GM10847 (cell line): ENCODE measurements around the gene TMPRSS11E.

ENCODE experiments used
- POLR2A ChIP-seq: IDR thresholded peaks from 2 replicates; pipeline ENCODE4 v1.6.1; 2011; ENCODE audit not compliant: insufficient read length; ENCODE audit errors: extremely low read depth

TMPRSS11E gene

GRCh38 chr4:68460085-68460484 is 12.8 kb downstream of the TMPRSS11E start:
- no peak for TF ChIP-seq POLR2A

GRCh38 chr4:68461790-68462189 is 14.5 kb downstream of the TMPRSS11E start:
- TF ChIP-seq POLR2A: no peak

GRCh38 chr4:68462691-68463090 is 15.4 kb downstream of the TMPRSS11E start:
- no peak for TF ChIP-seq POLR2A

GRCh38 chr4:68463796-68464195 is 16.5 kb downstream of the TMPRSS11E start:
- no peak for TF ChIP-seq POLR2A

GRCh38 chr4:68465058-68465457 is 17.8 kb downstream of the TMPRSS11E start:
- no peak for TF ChIP-seq POLR2A

GRCh38 chr4:68466185-68466584 is 18.9 kb downstream of the TMPRSS11E start:
- TF ChIP-seq POLR2A: no peak

GRCh38 chr4:68466751-68467150 is 19.5 kb downstream of the TMPRSS11E start:
- no peak for TF ChIP-seq POLR2A

- TF ChIP-seq POLR2A: no peak
Observed at GRCh38 chr4:68469482-68469881, 22.2 kb downstream of the TMPRSS11E start.

- no peak for TF ChIP-seq POLR2A
Observed at GRCh38 chr4:68476191-68476590, 28.9 kb downstream of the TMPRSS11E start.

- no peak for TF ChIP-seq POLR2A
Observed at GRCh38 chr4:68489338-68489737, 42.1 kb downstream of the TMPRSS11E start.

- TF ChIP-seq POLR2A: no peak
Observed at GRCh38 chr4:68490826-68491457, 43.7 kb downstream of the TMPRSS11E start.

- TF ChIP-seq POLR2A: no peak
Observed at GRCh38 chr4:68494688-68495087, 47.4 kb downstream of the TMPRSS11E start.

- TF ChIP-seq POLR2A: no peak
Observed at GRCh38 chr4:68498413-68499007, 51.2 kb downstream of the TMPRSS11E start.

- TF ChIP-seq POLR2A: no peak
Observed at GRCh38 chr4:68499021-68499420, 51.8 kb downstream of the TMPRSS11E start.

- TF ChIP-seq POLR2A: no peak
Observed at GRCh38 chr4:68518889-68519288, 71.6 kb downstream of the TMPRSS11E start.

GRCh38 chr4:68520985-68521384 is 73.7 kb downstream of the TMPRSS11E start:
- no peak for TF ChIP-seq POLR2A

GRCh38 chr4:68535974-68536373 is 88.7 kb downstream of the TMPRSS11E start:
- TF ChIP-seq POLR2A: no peak
